HPDE6-E6E7 (cell line): ENCODE data around the gene RILPL1.
"Not testable (repeated sequence)": the region's sequence is repeated elsewhere in the genome, so short reads cannot be mapped to it uniquely, and the experiment has no call there.

Experiments
- DNase-seq: peaks from one replicate; pipeline ENCODE4 v3.0.0; 2011; ENCODE audit warnings: missing footprints; ENCODE audit errors: extremely low spot score

RILPL1 gene

DNA sequence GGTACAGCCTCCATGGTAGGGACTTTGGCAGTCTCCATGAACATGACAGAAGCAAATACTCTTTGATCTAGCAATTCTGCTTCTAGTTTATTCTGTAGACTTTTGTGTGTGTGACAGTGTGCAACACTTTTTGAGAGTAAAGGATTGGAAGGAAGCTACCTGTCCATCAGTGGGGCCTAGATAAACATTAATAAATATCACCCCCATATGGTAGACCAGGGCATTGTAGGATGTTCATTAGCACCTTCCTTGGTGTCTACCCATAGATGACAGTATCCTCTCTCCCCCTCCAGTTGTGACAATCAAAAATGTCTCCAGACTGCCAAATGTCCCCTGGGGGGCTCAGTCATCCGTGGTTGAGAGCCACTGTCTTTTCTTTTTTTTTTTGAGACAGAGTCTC lies 64.7 kb downstream of the RILPL1 start:
- DNase-seq = no peak

GRCh38 chr12:123465084-123465483 lies 68.4 kb downstream of the RILPL1 start:
- no peak for DNase-seq

GRCh38 chr12:123463174-123463573 lies 70.3 kb downstream of the RILPL1 start:
- not testable (repeated sequence) for DNase-seq

GRCh38 chr12:123457980-123458779 lies 75.3 kb downstream of the RILPL1 start, which contains the start of gene SNRNP35:
Gene SNRNP35 (plus strand): TSS chr12:123458139. CDS start chr12:123465541, 7,402 bp downstream.
- peak; percentile 57 for DNase-seq

GRCh38 chr12:123453165-123453564 lies 80.4 kb downstream of the RILPL1 start:
- no peak for DNase-seq

DNA sequence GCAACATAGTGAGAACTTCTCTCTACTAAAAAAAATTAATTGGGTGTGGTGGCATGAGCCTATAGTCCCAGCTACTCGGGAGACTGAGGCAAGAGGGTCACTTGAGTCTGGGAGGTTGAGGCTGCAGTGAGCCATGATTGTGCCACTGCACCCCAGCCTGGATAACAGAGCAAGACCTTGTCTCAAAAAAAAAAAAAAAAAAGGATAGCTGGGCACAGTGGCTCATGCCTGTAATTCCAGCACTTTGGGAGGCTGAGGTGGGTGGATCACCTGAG lies 81.3 kb downstream of the RILPL1 start:
- not testable (repeated sequence) for DNase-seq

DNA sequence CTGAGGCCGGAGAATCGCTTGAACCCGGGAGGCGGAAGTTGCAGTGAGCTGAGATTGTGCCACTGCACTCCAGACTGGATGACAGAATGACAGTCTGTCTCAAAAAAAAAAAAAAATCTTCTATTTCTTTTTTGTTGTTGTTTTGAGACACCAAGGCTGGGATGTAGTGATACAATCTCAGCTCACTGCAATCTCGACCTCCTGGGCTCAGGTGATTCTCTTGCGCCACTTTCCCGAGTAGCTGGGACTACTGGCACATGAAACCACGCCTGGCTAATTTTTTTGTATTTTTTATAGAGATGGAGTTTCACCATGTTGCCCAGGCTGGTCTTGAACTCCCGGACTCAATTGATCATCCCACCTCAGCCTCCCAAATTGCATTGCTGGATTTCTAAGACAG lies 82.9 kb downstream of the RILPL1 start:
- no peak for DNase-seq

DNA sequence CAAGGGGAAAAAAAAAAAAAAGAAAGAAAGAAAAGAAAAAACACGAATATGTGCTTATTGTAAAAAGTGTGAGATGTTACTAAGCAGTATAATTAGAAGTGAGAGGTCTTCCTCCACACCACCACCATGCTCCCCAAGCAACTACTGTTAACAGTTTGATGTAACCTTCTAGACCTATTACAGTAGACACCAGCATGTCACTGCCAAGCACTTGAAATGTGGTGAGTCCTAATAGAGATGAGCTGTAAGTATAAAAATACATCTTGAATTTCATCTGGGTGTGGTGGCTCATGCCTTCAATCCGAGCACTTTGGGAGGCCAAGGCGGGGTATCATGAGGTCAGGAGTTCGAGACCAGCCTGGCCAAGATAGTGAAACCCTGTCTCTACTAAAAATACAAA lies 83.7 kb downstream of the RILPL1 start:
- no peak for DNase-seq

DNA sequence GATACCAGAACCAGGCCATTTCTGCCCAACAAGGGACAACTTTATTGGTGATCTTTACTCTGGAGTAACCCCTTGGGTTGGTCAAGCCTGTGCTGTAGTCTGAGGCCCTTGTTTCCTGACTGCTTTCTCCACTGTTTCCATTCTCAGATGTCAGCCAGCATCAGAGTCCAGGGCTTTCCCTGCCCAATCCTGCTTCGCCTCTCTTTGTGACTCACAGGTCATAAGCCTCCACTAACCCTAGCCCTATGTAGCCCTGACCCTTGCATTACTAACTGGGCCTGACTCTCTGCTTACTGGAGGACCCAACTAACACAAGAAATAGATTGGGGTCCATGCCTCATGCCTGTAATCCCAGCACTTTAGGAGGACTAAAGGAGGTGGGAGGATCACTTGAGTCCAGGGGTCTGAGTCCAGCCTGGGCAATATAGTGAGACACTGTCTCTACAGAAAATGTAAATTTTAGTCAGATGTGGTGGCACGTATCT lies 84.2 kb downstream of the RILPL1 start:
- no peak for DNase-seq

DNA sequence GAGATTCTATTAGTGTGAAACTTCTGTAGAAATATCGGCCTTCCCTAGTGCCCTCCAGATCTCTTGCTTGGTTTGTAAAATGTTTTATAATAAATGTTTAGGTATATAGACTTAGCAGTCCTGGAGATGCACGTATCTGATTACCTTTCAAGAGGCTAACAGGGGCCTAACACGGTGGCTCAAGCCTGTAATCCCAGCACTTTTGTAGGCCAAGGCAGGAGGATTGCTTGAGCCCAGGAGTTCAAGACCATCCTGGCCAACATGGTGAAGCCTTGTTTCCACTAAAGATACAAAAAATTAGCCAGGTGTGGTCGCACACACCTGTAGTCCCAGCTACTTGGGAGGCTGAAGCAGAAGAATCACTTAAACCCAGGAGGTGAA lies 87.2 kb downstream of the RILPL1 start:
- no peak for DNase-seq

DNA sequence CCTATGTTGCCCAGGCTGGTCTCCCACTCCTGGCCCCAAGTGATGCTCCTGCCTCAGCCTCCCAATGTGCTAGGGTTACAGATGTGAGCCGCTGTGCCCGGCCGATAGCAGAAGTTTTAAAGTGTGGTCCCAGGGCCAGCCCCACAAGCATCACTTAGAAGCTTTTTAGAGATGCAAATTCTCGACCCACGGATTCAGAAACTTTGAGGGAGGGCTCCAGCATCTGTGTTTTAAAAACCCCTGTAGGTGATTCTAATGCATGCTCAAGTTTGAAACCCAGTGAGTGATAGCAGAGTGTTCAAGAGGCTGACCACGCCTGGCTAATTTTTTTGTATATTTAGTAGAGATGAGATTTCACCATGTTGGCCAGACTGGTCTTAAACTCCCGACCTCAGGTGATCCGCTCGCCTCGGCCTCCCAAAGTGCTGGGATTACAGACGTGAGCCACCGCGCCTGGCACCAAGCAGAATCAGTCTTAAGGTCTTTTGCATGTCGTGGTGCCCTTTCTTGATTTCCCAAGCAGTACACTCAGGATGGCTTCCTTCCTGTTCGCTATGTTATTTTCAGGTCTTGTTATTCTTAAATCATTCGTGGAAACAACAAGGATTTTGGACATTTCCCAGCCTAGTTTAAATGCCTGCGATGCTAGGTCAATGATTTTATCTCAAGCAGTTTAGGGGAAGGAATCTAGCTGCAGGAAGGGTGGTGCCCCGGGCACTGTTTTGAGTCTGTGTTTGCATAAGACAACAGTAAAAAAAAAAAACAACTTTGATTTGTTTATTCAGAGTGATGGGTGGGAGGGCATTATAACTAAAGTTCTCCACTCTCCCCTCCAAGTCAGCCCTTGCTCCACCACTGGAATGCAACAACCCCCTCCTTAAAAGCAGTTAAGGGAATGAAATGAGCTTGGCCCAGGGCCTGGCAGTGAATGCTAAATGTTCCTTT lies 87.9 kb downstream of the RILPL1 start:
- no peak for DNase-seq

DNA sequence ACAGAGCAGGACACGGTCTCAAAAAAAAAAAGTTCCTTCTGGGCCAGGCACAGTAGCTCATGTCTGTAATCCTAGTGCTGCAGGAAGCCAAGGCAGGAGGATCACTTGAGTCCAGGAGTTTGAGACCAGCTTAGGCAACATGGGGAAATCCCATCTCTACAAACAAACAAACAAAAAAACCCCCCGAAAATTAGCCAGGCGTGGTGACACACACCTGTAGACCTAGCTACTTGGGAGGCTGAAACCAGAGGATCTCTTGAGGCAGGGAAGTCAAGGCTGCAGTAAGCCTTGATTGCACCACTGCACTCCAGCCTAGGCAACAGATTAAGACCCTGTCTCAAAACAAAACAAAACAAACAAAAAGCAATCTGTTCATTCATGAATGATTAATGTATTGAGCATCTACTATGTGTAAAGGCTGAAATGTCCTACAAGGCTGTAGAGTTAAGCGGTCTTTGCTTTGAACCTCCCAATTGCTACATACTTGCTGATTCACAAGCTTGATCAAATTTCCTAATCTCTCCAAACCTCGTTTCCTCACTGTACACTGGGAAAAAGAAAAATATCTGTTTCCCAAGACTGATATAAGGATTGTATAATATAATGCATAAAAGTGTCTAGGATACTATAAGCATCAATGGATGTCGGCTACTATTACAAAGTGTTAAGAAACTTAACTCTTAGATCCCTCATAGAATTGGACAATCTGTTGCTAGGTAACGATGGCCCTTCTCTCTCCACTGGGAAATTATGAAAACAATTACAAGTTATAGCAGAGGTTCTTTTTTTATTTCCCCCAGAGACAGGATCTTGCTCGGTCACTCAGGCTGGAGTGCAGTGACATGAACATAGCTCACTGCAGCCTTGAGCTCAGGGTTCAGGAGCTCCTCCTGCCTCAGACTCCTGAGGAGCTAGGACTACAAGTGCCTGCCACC lies 89.2 kb downstream of the RILPL1 start:
- DNase-seq = no peak

- no peak for DNase-seq
Observed at GRCh38 chr12:123442774-123443173, 90.7 kb downstream of the RILPL1 start.

GRCh38 chr12:123441523-123442164 lies 91.9 kb downstream of the RILPL1 start:
- DNase-seq = no peak

- peak; percentile 88 for DNase-seq
Observed at GRCh38 chr12:123436017-123436964, 97.2 kb downstream of the RILPL1 start, which contains the start of gene RILPL2. Gene RILPL2 (minus strand): TSS chr12:123436684. CDS start chr12:123436420, 264 bp downstream.

- no peak for DNase-seq
Observed at GRCh38 chr12:123435636-123436016, 97.9 kb downstream of the RILPL1 start.

DNA sequence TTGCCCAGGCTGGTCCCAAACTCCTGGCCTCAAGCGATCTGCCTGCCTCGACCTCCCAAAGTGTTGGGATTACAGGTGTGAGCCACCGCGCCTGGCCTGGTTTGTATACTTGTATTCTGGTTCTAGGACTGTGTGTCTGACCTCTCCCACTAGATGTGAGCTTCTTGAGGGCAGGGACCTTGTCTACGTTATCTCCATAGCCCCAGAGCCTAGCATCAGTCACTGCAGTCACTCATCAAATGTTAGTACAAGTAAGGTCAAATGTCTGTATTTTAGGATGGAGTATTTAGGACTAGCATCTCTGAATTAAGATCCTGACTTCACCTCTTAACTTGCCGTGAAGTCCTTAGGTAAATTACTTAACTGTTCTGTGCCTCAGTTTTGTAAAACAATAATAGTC lies 99.9 kb downstream of the RILPL1 start:
- no peak for DNase-seq

DNA sequence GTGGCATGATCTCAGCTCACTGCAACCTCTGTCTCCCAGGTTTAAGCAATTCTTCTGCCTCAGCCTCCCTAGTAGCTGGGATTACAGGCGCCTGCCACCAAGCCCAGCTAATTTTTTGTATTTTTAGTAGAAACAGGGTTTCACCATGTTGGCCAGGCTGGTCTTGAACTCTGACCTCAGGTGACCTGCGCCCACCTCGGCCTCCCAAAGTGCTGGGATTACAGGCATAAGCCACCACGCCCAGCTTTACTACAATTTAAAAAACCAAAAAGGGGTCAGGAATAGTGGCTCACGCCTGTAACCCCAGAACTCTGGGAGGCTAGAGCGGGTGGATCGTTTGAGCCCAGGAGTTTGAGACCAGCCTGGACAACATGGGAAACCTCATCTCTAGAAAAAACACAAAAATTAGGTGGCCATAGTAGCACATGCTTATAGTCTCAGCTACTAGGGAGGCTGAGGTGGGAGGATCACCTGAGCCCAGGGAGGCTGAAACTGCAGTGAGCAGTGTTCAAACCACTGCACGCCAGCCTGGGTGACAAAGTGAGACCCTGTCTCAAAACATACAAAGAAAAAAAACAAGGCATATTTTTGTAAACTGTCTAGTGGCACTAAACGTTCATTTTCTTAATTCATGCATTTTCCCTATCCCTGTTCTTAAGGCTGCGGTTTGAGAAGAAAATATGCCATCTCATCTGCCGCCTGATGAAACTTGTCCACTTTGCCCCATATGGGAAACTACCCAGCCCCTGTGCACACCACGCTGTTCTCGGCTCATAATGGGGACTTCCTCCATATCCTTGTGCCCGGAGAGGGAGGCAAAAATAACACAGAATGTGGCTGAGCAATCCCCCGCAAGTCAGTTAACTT lies 101.3 kb downstream of the RILPL1 start:
- not testable (repeated sequence) for DNase-seq

DNA sequence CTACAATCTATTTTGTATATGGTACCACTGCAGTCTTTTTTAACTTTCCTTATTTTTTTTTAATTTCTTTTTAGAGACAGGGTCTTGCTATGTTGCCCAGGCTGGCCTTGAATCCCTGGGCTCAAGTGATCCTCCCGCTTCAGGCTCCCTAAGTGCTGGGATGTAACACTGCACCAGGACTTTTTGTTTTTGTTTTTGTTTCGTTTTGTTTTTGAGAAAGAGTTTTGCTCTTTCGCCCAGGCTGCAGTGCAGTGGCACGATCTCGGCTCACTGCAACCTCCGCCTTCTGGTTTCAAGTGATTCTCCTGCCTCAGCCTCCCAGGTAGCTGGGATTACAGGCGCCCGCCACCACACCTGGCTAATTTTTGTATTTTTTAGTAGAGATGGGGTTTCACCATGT lies 104.4 kb downstream of the RILPL1 start:
- not testable (repeated sequence) for DNase-seq
